K562 (cell line): ENCODE data around the gene DNMBP. TPM values are rescaled to one million over a fixed set of nuclear protein-coding genes. Genes with fewer than 3 reads are reported as not detected.

ENCODE experiments used
- ATAC-seq: fragments of 200-7000 bp; cut with Tn5 transposase; 3 replicates; pipeline ENCODE4 v1.9.1; 2020; ENCODE audit warnings: moderate library complexity
- BruUV-seq: library from RNA; stranded (reverse); fragments of 400-500 nt; replicated peaks from 2 replicates; lab custom pipeline; 2021; lab: Mats Ljungman, UMichigan
- CTCF ChIA-PET: fragments of 300-600 bp; formaldehyde crosslinking; extraction: SDS; loops from one replicate; lab custom pipeline; 2021; ENCODE audit warnings: low intra/inter-chr PET ratio; lab: Yijun Ruan, JAX
- POLR2A ChIA-PET: fragments of 300-600, 350-650 bp; sonication (Branson Sonifier 250); formaldehyde crosslinking; extraction: SDS; loops from one replicate; lab custom pipeline; 2021; ENCODE audit warnings: antibody characterized with exemption, inconsistent platforms; lab: Yijun Ruan, JAX
- DNase-seq, 4 experiments: peaks; one replicate each; pipeline versions ENCODE4 v3.0.0 to v3.0.0-alpha.2; 2011 to 2018; ENCODE audit warnings: low spot score in 3 of 4, mixed read lengths in 3 of 4; ENCODE audit errors: extremely low read depth in 1 of 4
- FAIRE-seq: peaks from 2 replicates; lab custom pipeline; 2011; peaks lifted over from hg19 to GRCh38; lab: Jason Lieb, UNC
- H2AFZ ChIP-seq: 2 replicates; pipeline ENCODE4 v1.6.0; 2011; ENCODE audit warnings: low read depth, low read length, control low read depth, inconsistent platforms
- H3K27ac ChIP-seq: fragments of 200-600 bp; 3 replicates; pipeline ENCODE4 v1.8.0; 2011; ENCODE audit warnings: low read depth, mild to moderate bottlenecking, control low read depth, inconsistent platforms, low read length, moderate library complexity, mixed read lengths; ENCODE audit errors: extremely low read depth
- H3K27me3 ChIP-seq, 2 experiments: fragments of 300-600 bp in 1 of 2; 2 replicates in 1 of 2; 3 replicates in 1 of 2; pipeline versions ENCODE4 v1.6.0 to v1.8.0; 2011; ENCODE audit warnings: inconsistent platforms in 2 of 2, low read length in 2 of 2, mild to moderate bottlenecking in 1 of 2, mixed read lengths in 1 of 2, moderate library complexity in 1 of 2; ENCODE audit not compliant: control insufficient read depth in 2 of 2, insufficient read depth in 2 of 2
- H3K36me3 ChIP-seq: fragments of 300-600 bp; 3 replicates; pipeline ENCODE4 v1.8.0; 2011; ENCODE audit warnings: mild to moderate bottlenecking, low read length, inconsistent platforms; ENCODE audit not compliant: control insufficient read depth, insufficient read depth
- H3K4me1 ChIP-seq, 2 experiments: fragments of 200-600 bp in 1 of 2; replicated peaks in 1 of 2; 2 replicates in 1 of 2; 3 replicates in 1 of 2; pipeline versions ENCODE4 v1.5.1 to v1.8.0; 2011; ENCODE audit warnings: inconsistent platforms in 2 of 2, low read length in 2 of 2, mild to moderate bottlenecking in 1 of 2, mixed read lengths in 1 of 2, moderate library complexity in 1 of 2; ENCODE audit not compliant: control insufficient read depth in 2 of 2, insufficient read depth in 2 of 2
- H3K4me2 ChIP-seq: 2 replicates; pipeline ENCODE4 v1.6.1; 2011; ENCODE audit warnings: low read length, control low read depth, inconsistent platforms, mixed read lengths; ENCODE audit not compliant: insufficient read depth
- H3K4me3 ChIP-seq: fragments of 200-600 bp; sonication (generic), shearing (Covaris generic); 2 replicates; pipeline ENCODE4 v1.5.1; 2016; ENCODE audit warnings: control low read depth, inconsistent platforms
- H3K79me2 ChIP-seq: fragments of 200-600 bp; 3 replicates; pipeline ENCODE4 v1.8.0; 2011; ENCODE audit warnings: low read length, inconsistent platforms; ENCODE audit not compliant: control insufficient read depth, insufficient read depth
- H3K9ac ChIP-seq, 2 experiments: 2 replicates each; pipeline versions ENCODE4 v1.6.0 to v1.6.1; 2011; ENCODE audit warnings: low read depth in 2 of 2, low read length in 2 of 2, control low read depth in 1 of 2, inconsistent platforms in 1 of 2, mild to moderate bottlenecking in 1 of 2, mixed read lengths in 1 of 2; ENCODE audit not compliant: insufficient read depth in 1 of 2
- H3K9me1 ChIP-seq: one replicate; pipeline ENCODE4 v1.6.0; 2011; ENCODE audit warnings: inconsistent platforms, mild to moderate bottlenecking, low read length, moderate library complexity; ENCODE audit not compliant: control insufficient read depth, insufficient read depth
- H3K9me3 ChIP-seq: replicated peaks from 2 replicates; pipeline ENCODE4 v1.5.1; 2011; ENCODE audit warnings: low read depth, low read length, inconsistent platforms; ENCODE audit not compliant: control insufficient read depth, insufficient read depth
- H4K20me1 ChIP-seq: replicated peaks from 2 replicates; pipeline ENCODE4 v1.6.1; 2011; ENCODE audit warnings: low read length, inconsistent platforms, mixed read lengths; ENCODE audit not compliant: control insufficient read depth, insufficient read depth
- BHLHE40 ChIP-seq: IDR thresholded peaks from 2 replicates; pipeline ENCODE4 v1.6.1; 2011; ENCODE audit warnings: low read length, improper control_type of control experiment
- DNMT1 ChIP-seq: fragments of 450-650 bp; IDR thresholded peaks from 2 replicates; pipeline ENCODE4 v1.6.1; 2016; ENCODE audit warnings: antibody characterized with exemption, mild to moderate bottlenecking
- GATAD2B ChIP-seq: fragments of 450-650 bp; IDR thresholded peaks from 2 replicates; pipeline ENCODE4 v1.6.1; 2017; ENCODE audit warnings: mild to moderate bottlenecking, borderline replicate concordance
- ILK ChIP-seq: fragments of 450-650 bp; IDR thresholded peaks from 2 replicates; pipeline ENCODE4 v1.6.1; 2016; ENCODE audit warnings: missing genetic modification characterization, low read depth, mild to moderate bottlenecking, missing compliant biosample characterization, moderate library complexity, borderline replicate concordance
- RBM15 ChIP-seq: fragments of 200-400 bp; formaldehyde crosslinking; IDR thresholded peaks from 2 replicates; pipeline ENCODE4 v1.6.1; 2018; ENCODE audit warnings: mild to moderate bottlenecking, low read length, moderate library complexity; ENCODE audit not compliant: insufficient read depth
- ZNF589 ChIP-seq: fragments of 200-800 bp; sonication (Bioruptor generic); IDR thresholded peaks from 2 replicates; pipeline ENCODE4 v1.6.1; 2016; ENCODE audit warnings: low read depth, missing genetic modification characterization, missing compliant biosample characterization
- ZNF75A ChIP-seq: fragments of 450-650 bp; formaldehyde crosslinking; IDR thresholded peaks from 2 replicates; pipeline ENCODE4 v1.4.0; 2020; ENCODE audit warnings: mild to moderate bottlenecking
- WGBS: fragments of 100-300 bp; shearing (Covaris generic); methylation state at CpG from one replicate; pipeline ENCODE4 v1.1.6; 2016; ENCODE audit warnings: low coverage, mixed read lengths; ENCODE audit not compliant: insufficient coverage; ENCODE audit errors: missing lambda C conversion rate; 5-methylcytosine and 5-hydroxymethylcytosine counted together
- in situ Hi-C: fragments of 300-500 bp; cut with MboI; formaldehyde crosslinking; loops from 4 replicates; pipeline ENCODE4 v1.15.0; 2018; ENCODE audit warnings: inconsistent platforms, mixed read lengths
- intact Hi-C: fragments of 100-400 bp; cut with micrococcal nuclease; formaldehyde crosslinking; loops from 2 replicates; pipeline ENCODE4 v1.14.2; 2022
- polyA plus RNA-seq, 8 experiments: library from polyadenylated mRNA; depleted of rRNA in 4 of 8; stranded (reverse) in 5 of 8; unstranded in 3 of 8; fragments of >200 nt; fragmentation: Nextera tagmentation in 2 of 8; fragmentation: Illumina TruSeq in 1 of 8; extraction: Ambion mirVana in 2 of 8; extraction: Trizol in 1 of 8; gene quantifications; 2 replicates each; pipeline versions ENCODE4 v1.2.1 to v1.2.3, GENCODE V29; 2011 to 2014; ENCODE audit warnings: inconsistent platforms in 1 of 8, missing spikeins in 1 of 8
- total RNA-seq, 7 experiments: library from RNA; depleted of rRNA in 6 of 7; stranded (reverse); fragments of >200 nt in 6 of 7; fragmentation: Illumina TruSeq in 2 of 7; extraction: Trizol in 2 of 7; gene quantifications; 2 replicates each; pipeline versions ENCODE4 v1.2.1 to v1.2.3, GENCODE V29; 2011 to 2021; ENCODE audit warnings: low replicate concordance in 1 of 7
- TF ChIP-seq, protein P1 (sequence below): fragments of 200-800 bp; sonication (Bioruptor generic); IDR thresholded peaks from 2 replicates; pipeline ENCODE4 v1.6.1; 2017; ENCODE audit warnings: missing genetic modification characterization, missing compliant biosample characterization
- TF ChIP-seq, protein P2 (sequence below): sonication (generic); formaldehyde crosslinking; IDR thresholded peaks from 2 replicates; pipeline ENCODE4 v1.8.0; 2022; ENCODE audit warnings: missing genetic modification reagents, mild to moderate bottlenecking, borderline replicate concordance
- TF ChIP-seq, protein P3 (sequence below), 3 experiments: fragments of 200-800 bp in 1 of 3; fragments of 250-450 bp in 1 of 3; fragments of 450-650 bp in 1 of 3; sonication (Bioruptor Pico) in 1 of 3; sonication (Bioruptor generic) in 1 of 3; formaldehyde crosslinking in 1 of 3; IDR thresholded peaks; 2 replicates each; pipeline versions ENCODE4 v1.6.1 to v1.8.0; 2016 to 2022; ENCODE audit warnings: mild to moderate bottlenecking in 2 of 3, missing genetic modification characterization in 2 of 3, missing compliant biosample characterization in 1 of 3, moderate library complexity in 1 of 3

DNMBP gene
- total and polyA plus RNA-seq, 9 of the 15 experiments (the other 6 are each of a cell fraction or from before 2014, with no cell fraction given): 0.83 to 3.7 (median 2.2) TPM

DNA sequence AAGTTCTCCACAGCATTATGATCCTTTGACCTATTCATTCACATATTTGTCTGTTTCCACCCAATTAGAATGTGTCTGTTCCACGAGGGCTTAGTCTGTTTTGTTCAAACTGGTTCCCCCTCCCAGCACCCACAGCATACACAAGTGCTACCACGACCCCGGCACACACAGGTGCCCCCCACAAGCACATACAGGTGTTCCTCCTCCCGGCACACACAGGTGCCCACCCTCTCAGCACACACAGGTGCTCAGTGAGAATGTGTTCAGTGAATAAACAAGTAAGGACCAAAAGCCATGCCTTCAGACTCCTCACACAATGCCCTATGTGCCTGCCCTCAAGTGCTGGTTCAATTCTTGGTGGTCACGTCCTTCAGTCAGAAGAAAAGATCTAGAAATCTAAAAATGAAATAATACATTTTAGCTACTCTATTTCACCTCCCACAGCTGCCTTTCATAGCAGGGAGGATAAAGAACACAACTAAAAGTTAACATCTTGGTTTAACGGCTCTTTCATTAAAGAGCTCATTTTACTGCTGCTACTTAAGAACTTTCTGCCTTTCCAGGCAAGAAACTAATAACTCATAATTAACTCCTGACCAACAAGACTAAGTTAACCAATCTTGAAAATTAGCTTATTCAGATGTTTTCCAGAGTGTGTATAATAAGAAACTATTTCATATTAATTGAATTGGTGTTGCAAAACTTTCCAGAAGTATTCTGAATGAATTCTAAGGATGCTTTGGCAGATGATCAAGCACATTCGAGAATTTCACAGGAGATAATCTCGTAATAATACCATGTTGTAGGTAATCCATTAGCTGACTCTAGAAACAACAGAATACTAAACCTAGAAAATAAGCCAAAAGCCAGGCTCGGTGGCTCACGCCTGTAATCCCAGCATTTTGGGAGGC, 2.3 kb downstream of the DNMBP start:
- Histone ChIP-seq H3K36me3 (no peaks in the 10 kb centered on the region), H3K9ac (no peak overlapping the region), H3K4me2 (0 out of 2 replicates have a peak overlapping the region, but pooled peaks have one; percentile 87), H3K4me1 (peaks cover 12 to 24% of the 10 kb centered on the region in 2 experiments; a peak in 4 of 5 replicates), H3K27ac (no peak overlapping the region), H3K9me3 (no peaks in the 10 kb centered on the region), H2AFZ (no peak overlapping the region), H4K20me1 (0 out of 2 replicates have a peak, but pooled peaks cover 7% of the 10 kb centered on the region), H3K4me3 (no peak overlapping the region), H3K27me3 (no peaks in the 10 kb centered on the region), H3K79me2 (peaks cover 21% of the 10 kb centered on the region), H3K9me1 (no peaks in the 10 kb centered on the region)
- WGBS: 52% methylated on average over 10 of the region's 10 CpGs
- FAIRE-seq: no peak
- CTCF ChIA-PET: interaction anchor here (0.6 kb wide), 2 partner anchors 22 to 395 kb away, joined by 3 read pairs; no protein-coding TSS in a partner anchor
- intact Hi-C loops (no loop called here), in situ Hi-C loops (no loop called here)
- POLR2A ChIA-PET: interaction anchor here (0.9 to 1.4 kb wide), 2 partner anchors 10 to 12 kb away, joined by 4 read pairs; no protein-coding TSS in a partner anchor
- no peak for DNase-seq
- ATAC-seq: no peak
- BruUV-seq: no TSS peak
- TF ChIP-seq, protein P1, sequence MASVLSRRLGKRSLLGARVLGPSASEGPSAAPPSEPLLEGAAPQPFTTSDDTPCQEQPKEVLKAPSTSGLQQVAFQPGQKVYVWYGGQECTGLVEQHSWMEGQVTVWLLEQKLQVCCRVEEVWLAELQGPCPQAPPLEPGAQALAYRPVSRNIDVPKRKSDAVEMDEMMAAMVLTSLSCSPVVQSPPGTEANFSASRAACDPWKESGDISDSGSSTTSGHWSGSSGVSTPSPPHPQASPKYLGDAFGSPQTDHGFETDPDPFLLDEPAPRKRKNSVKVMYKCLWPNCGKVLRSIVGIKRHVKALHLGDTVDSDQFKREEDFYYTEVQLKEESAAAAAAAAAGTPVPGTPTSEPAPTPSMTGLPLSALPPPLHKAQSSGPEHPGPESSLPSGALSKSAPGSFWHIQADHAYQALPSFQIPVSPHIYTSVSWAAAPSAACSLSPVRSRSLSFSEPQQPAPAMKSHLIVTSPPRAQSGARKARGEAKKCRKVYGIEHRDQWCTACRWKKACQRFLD: no peak
- TF ChIP-seq, protein P2, sequence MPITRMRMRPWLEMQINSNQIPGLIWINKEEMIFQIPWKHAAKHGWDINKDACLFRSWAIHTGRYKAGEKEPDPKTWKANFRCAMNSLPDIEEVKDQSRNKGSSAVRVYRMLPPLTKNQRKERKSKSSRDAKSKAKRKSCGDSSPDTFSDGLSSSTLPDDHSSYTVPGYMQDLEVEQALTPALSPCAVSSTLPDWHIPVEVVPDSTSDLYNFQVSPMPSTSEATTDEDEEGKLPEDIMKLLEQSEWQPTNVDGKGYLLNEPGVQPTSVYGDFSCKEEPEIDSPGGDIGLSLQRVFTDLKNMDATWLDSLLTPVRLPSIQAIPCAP (CRISPR knock-in tag): no peak
- TF ChIP-seq GATAD2B (no peak), ZNF589 (no peak), DNMT1 (no peak), ZNF75A (no peak), RBM15 (no peak), BHLHE40 (no peak), ILK (tag) (no peak)
- TF ChIP-seq, protein P3, sequence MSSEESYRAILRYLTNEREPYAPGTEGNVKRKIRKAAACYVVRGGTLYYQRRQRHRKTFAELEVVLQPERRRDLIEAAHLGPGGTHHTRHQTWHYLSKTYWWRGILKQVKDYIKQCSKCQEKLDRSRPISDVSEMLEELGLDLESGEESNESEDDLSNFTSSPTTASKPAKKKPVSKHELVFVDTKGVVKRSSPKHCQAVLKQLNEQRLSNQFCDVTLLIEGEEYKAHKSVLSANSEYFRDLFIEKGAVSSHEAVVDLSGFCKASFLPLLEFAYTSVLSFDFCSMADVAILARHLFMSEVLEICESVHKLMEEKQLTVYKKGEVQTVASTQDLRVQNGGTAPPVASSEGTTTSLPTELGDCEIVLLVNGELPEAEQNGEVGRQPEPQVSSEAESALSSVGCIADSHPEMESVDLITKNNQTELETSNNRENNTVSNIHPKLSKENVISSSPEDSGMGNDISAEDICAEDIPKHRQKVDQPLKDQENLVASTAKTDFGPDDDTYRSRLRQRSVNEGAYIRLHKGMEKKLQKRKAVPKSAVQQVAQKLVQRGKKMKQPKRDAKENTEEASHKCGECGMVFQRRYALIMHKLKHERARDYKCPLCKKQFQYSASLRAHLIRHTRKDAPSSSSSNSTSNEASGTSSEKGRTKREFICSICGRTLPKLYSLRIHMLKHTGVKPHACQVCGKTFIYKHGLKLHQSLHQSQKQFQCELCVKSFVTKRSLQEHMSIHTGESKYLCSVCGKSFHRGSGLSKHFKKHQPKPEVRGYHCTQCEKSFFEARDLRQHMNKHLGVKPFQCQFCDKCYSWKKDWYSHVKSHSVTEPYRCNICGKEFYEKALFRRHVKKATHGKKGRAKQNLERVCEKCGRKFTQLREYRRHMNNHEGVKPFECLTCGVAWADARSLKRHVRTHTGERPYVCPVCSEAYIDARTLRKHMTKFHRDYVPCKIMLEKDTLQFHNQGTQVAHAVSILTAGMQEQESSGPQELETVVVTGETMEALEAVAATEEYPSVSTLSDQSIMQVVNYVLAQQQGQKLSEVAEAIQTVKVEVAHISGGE (CRISPR knock-in tag; IDR thresholded peaks at IDR 0.05): no peak
